Measurements from ENCODE around the gene IQCM.

The IQCM gene

GRCh38 chr4:149321438-149321837 is 494.2 kb downstream of the IQCM start (continued):
- TF ChIP-seq, protein P1, sequence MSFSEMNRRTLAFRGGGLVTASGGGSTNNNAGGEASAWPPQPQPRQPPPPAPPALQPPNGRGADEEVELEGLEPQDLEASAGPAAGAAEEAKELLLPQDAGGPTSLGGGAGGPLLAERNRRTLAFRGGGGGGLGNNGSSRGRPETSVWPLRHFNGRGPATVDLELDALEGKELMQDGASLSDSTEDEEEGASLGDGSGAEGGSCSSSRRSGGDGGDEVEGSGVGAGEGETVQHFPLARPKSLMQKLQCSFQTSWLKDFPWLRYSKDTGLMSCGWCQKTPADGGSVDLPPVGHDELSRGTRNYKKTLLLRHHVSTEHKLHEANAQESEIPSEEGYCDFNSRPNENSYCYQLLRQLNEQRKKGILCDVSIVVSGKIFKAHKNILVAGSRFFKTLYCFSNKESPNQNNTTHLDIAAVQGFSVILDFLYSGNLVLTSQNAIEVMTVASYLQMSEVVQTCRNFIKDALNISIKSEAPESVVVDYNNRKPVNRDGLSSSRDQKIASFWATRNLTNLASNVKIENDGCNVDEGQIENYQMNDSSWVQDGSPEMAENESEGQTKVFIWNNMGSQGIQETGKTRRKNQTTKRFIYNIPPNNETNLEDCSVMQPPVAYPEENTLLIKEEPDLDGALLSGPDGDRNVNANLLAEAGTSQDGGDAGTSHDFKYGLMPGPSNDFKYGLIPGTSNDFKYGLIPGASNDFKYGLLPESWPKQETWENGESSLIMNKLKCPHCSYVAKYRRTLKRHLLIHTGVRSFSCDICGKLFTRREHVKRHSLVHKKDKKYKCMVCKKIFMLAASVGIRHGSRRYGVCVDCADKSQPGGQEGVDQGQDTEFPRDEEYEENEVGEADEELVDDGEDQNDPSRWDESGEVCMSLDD (tag by site-specific recombination; IDR thresholded peaks at IDR 0.05), result no peak
- TF ChIP-seq ZNF350 (tag by site-specific recombination; IDR thresholded peaks at IDR 0.05) (no peak), ZNF16 (tag by site-specific recombination; IDR thresholded peaks at IDR 0.05; ENCODE audit: low read depth) (no peak), PRDM6 (tag by site-specific recombination; IDR thresholded peaks at IDR 0.05) (no peak), TCF7L2 (IDR thresholded peaks at IDR 0.05; ENCODE audit: borderline replicate concordance, low read depth, low read length) (no peak), ZNF302 (tag by site-specific recombination; IDR thresholded peaks at IDR 0.05; ENCODE audit: low read depth) (no peak), ZNF404 (tag by site-specific recombination; IDR thresholded peaks at IDR 0.05) (no peak), ZNF146 (tag by site-specific recombination; IDR thresholded peaks at IDR 0.05) (no peak), ZEB2 (tag by site-specific recombination; IDR thresholded peaks at IDR 0.05) (no peak), KLF10 (tag by site-specific recombination; IDR thresholded peaks at IDR 0.05) (no peak)
- TF ChIP-seq, protein P2, sequence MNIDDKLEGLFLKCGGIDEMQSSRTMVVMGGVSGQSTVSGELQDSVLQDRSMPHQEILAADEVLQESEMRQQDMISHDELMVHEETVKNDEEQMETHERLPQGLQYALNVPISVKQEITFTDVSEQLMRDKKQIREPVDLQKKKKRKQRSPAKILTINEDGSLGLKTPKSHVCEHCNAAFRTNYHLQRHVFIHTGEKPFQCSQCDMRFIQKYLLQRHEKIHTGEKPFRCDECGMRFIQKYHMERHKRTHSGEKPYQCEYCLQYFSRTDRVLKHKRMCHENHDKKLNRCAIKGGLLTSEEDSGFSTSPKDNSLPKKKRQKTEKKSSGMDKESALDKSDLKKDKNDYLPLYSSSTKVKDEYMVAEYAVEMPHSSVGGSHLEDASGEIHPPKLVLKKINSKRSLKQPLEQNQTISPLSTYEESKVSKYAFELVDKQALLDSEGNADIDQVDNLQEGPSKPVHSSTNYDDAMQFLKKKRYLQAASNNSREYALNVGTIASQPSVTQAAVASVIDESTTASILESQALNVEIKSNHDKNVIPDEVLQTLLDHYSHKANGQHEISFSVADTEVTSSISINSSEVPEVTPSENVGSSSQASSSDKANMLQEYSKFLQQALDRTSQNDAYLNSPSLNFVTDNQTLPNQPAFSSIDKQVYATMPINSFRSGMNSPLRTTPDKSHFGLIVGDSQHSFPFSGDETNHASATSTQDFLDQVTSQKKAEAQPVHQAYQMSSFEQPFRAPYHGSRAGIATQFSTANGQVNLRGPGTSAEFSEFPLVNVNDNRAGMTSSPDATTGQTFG (tag by site-specific recombination; IDR thresholded peaks at IDR 0.05; ENCODE audit: borderline replicate concordance), result no peak
- TF ChIP-seq, protein P3, sequence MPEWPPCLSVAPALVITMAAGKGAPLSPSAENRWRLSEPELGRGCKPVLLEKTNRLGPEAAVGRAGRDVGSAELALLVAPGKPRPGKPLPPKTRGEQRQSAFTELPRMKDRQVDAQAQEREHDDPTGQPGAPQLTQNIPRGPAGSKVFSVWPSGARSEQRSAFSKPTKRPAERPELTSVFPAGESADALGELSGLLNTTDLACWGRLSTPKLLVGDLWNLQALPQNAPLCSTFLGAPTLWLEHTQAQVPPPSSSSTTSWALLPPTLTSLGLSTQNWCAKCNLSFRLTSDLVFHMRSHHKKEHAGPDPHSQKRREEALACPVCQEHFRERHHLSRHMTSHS (tag by site-specific recombination; IDR thresholded peaks at IDR 0.05), result no peak

GRCh38 chr4:149311076-149311475 is 504.6 kb downstream of the IQCM start:
- ChIA-PET POLR2A (no interaction called here), CTCF (no interaction called here)
- no peaks in the 10 kb centered on the region for H3K4me1 ChIP-seq (ENCODE audit: control insufficient read depth, insufficient read depth, low read length)
- H3K9me3 ChIP-seq (ENCODE audit: control insufficient read depth, insufficient read depth, low read depth, low read length), result no peaks in the 10 kb centered on the region
- H3K4me3 ChIP-seq (ENCODE audit: low read depth, low read length), result no peak overlapping the region
- no peaks in the 10 kb centered on the region for H3K36me3 ChIP-seq (ENCODE audit: control insufficient read depth in 2 of 2, insufficient read depth in 1 of 2, low read length in 2 of 2)
- TF ChIP-seq BCL11B (tag by site-specific recombination; IDR thresholded peaks at IDR 0.05; ENCODE audit: low read depth), result no peak
- no peak for TF ChIP-seq ZXDB (tag by site-specific recombination; IDR thresholded peaks at IDR 0.05)
- no peak for TF ChIP-seq ZNF549 (tag by site-specific recombination; IDR thresholded peaks at IDR 0.05)
- TF ChIP-seq ZNF140 (tag by site-specific recombination; IDR thresholded peaks at IDR 0.05), result no peak
- no peak for TF ChIP-seq ZNF302 (tag by site-specific recombination; IDR thresholded peaks at IDR 0.05; ENCODE audit: low read depth)
- TF ChIP-seq ZNF341 (tag by site-specific recombination; IDR thresholded peaks at IDR 0.05; ENCODE audit: low read depth), result no peak
- TF ChIP-seq ZNF629 (tag by site-specific recombination; IDR thresholded peaks at IDR 0.05), result no peak
- no peak for TF ChIP-seq ZNF423 (tag by site-specific recombination; IDR thresholded peaks at IDR 0.05)
- no peak for TF ChIP-seq ZNF169 (tag by site-specific recombination; IDR thresholded peaks at IDR 0.05)
- no peak for TF ChIP-seq ZNF792 (tag by site-specific recombination; IDR thresholded peaks at IDR 0.05)
- H3K27ac ChIP-seq (ENCODE audit: extremely low read depth, low read depth, low read length), result no peak overlapping the region
